ENCODE data around the gene ATP1B2. TPM values are rescaled to one million over a fixed set of nuclear protein-coding genes. Genes with fewer than 3 reads are reported as not detected.

ATP1B2 gene
- total and polyA plus RNA-seq, 7 donors = 0.60 to 4.2 (median 1.3) TPM; not detected in 1

- DNase-seq = no peak
- TF ChIP-seq EP300 (IDR thresholded peaks at IDR 0.05) (no peak), CTCF (IDR thresholded peaks at IDR 0.05) (no peak), POLR2AphosphoS5 (IDR thresholded peaks at IDR 0.05) (no peak), POLR2A (IDR thresholded peaks at IDR 0.05) (no peak)
- H3K4me1 ChIP-seq = peaks cover 0 to 24% (median 17%) of the 10 kb centered on the region in 4 donors
- no peaks in the 10 kb centered on the region for H3K9me3 ChIP-seq
- H3K4me3 ChIP-seq = no peak overlapping the region
- H3K27ac ChIP-seq = no peak overlapping the region
- WGBS, 2 donors = 84 to 88% methylated on average over 3 of the region's 3 CpGs
- peaks cover 0 to 11% (median 3%) of the 10 kb centered on the region in 4 donors for H3K36me3 ChIP-seq
- peaks cover 29 to 99% (median 83%) of the 10 kb centered on the region in 3 donors for H3K27me3 ChIP-seq
- intact Hi-C loops (cut with DNase I) = no loop called here
Observed at GRCh38 chr17:7706631-7707354, 56.1 kb downstream of the ATP1B2 start.

Other genes with a start within 250 kb of the ATP1B2 start
- gene TMEM256, start 246.8 kb upstream of the ATP1B2 start, total RNA-seq = 100 to 1,000 TPM in 2 of 4 donors, 10 to 100 TPM in 2; 19.0 to 152 (median 99.7) TPM
- 100 to 1,000 TPM; 150 to 357 (median 235) TPM for gene TMEM256, start 246.8 kb upstream of the ATP1B2 start, polyA plus RNA-seq
- gene NLGN2, start 243.1 kb upstream of the ATP1B2 start, total RNA-seq = 10 to 100 TPM in 2 of 4 donors, 1 to 10 TPM in 2; 6.8 to 18.8 (median 10.4) TPM
- 1 to 10 TPM in 1 of 3 donors, under 1 TPM in 2; 0.60 to 8.9 (median 0.69) TPM for gene NLGN2, start 243.1 kb upstream of the ATP1B2 start, polyA plus RNA-seq
- not detected for gene SPEM1, start 230.6 kb upstream of the ATP1B2 start, total RNA-seq
- gene SPEM1, start 230.6 kb upstream of the ATP1B2 start, polyA plus RNA-seq = not detected
- not detected for gene SPEM2, start 225.3 kb upstream of the ATP1B2 start, total RNA-seq
- not detected for gene SPEM2, start 225.3 kb upstream of the ATP1B2 start, polyA plus RNA-seq
- gene SPEM3, start 222.1 kb upstream of the ATP1B2 start, total RNA-seq = not detected
- gene SPEM3, start 222.1 kb upstream of the ATP1B2 start, polyA plus RNA-seq = not detected
- 1 to 10 TPM; 1.2 to 2.5 (median 1.6) TPM for gene TMEM102, start 215.5 kb upstream of the ATP1B2 start, total RNA-seq
- 10 to 100 TPM in 1 of 3 donors, 1 to 10 TPM in 2; 6.6 to 14.5 (median 8.1) TPM for gene TMEM102, start 215.5 kb upstream of the ATP1B2 start, polyA plus RNA-seq
- under 1 TPM in 1 of 4 donors, not detected in 3; 0.36 TPM for gene FGF11, start 211.4 kb upstream of the ATP1B2 start, total RNA-seq
- 1 to 10 TPM in 1 of 3 donors, under 1 TPM in 1, not detected in 1; 0.69 to 2.8 TPM for gene FGF11, start 211.4 kb upstream of the ATP1B2 start, polyA plus RNA-seq
- 1 to 10 TPM; 4.2 to 8.1 (median 6.5) TPM for gene CHRNB1, start 205.9 kb upstream of the ATP1B2 start, total RNA-seq
- 10 to 100 TPM in 2 of 3 donors, 1 to 10 TPM in 1; 7.2 to 13.2 (median 11.2) TPM for gene CHRNB1, start 205.9 kb upstream of the ATP1B2 start, polyA plus RNA-seq
- gene ZBTB4, start 171.3 kb upstream of the ATP1B2 start, total RNA-seq = 10 to 100 TPM; 42.5 to 56.5 (median 45.3) TPM
- 10 to 100 TPM in 2 of 3 donors, 1 to 10 TPM in 1; 5.5 to 19.6 (median 12.0) TPM for gene ZBTB4, start 171.3 kb upstream of the ATP1B2 start, polyA plus RNA-seq
- not detected for gene SLC35G6, start 169.5 kb upstream of the ATP1B2 start, total RNA-seq
- not detected for gene SLC35G6, start 169.5 kb upstream of the ATP1B2 start, polyA plus RNA-seq
- gene POLR2A, start 166.6 kb upstream of the ATP1B2 start, total RNA-seq = 10 to 100 TPM; 30.1 to 43.2 (median 36.5) TPM
- gene POLR2A, start 166.6 kb upstream of the ATP1B2 start, polyA plus RNA-seq = 10 to 100 TPM in 2 of 3 donors, 1 to 10 TPM in 1; 7.2 to 51.1 (median 11.3) TPM
- 100 to 1,000 TPM in 2 of 4 donors, 10 to 100 TPM in 2; 60.1 to 122 (median 91.8) TPM for gene TNFSF12, start 101.9 kb upstream of the ATP1B2 start, total RNA-seq
- gene TNFSF12, start 101.9 kb upstream of the ATP1B2 start, polyA plus RNA-seq = 10 to 100 TPM; 18.0 to 45.0 (median 26.1) TPM
- 10 to 100 TPM; 20.2 to 41.0 (median 24.5) TPM for gene TNFSF13, start 92.2 kb upstream of the ATP1B2 start, total RNA-seq
- gene TNFSF13, start 92.2 kb upstream of the ATP1B2 start, polyA plus RNA-seq = 100 to 1,000 TPM in 1 of 3 donors, 10 to 100 TPM in 2; 15.6 to 108 (median 21.0) TPM
- 10 to 100 TPM; 73.5 to 91.1 (median 81.1) TPM for gene SENP3, start 89.0 kb upstream of the ATP1B2 start, total RNA-seq
- 10 to 100 TPM; 28.2 to 55.4 (median 35.6) TPM for gene SENP3, start 89.0 kb upstream of the ATP1B2 start, polyA plus RNA-seq
- 10 to 100 TPM; 24.6 to 56.4 (median 37.0) TPM for gene CD68, start 71.3 kb upstream of the ATP1B2 start, total RNA-seq
- gene CD68, start 71.3 kb upstream of the ATP1B2 start, polyA plus RNA-seq = 100 to 1,000 TPM in 2 of 3 donors, 10 to 100 TPM in 1; 58.3 to 161 (median 118) TPM
- 10 to 100 TPM; 38.5 to 67.1 (median 50.8) TPM for gene MPDU1, start 67.1 kb upstream of the ATP1B2 start, total RNA-seq
- 100 to 1,000 TPM in 1 of 3 donors, 10 to 100 TPM in 2; 38.4 to 121 (median 45.3) TPM for gene MPDU1, start 67.1 kb upstream of the ATP1B2 start, polyA plus RNA-seq
- 10 to 100 TPM in 2 of 4 donors, 1 to 10 TPM in 2; 2.5 to 15.3 (median 10.5) TPM for gene SOX15, start 60.8 kb upstream of the ATP1B2 start, total RNA-seq
- gene SOX15, start 60.8 kb upstream of the ATP1B2 start, polyA plus RNA-seq = 1 to 10 TPM in 2 of 3 donors, not detected in 1; 1.2 TPM
- 10 to 100 TPM; 33.8 to 35.5 (median 34.6) TPM for gene FXR2, start 36.0 kb upstream of the ATP1B2 start, total RNA-seq
- 10 to 100 TPM; 21.3 to 27.4 (median 21.6) TPM for gene FXR2, start 36.0 kb upstream of the ATP1B2 start, polyA plus RNA-seq
- gene SAT2, start 23.1 kb upstream of the ATP1B2 start, total RNA-seq = 100 to 1,000 TPM in 2 of 4 donors, 10 to 100 TPM in 2; 72.9 to 116 (median 99.2) TPM
- 100 to 1,000 TPM in 2 of 3 donors, 10 to 100 TPM in 1; 96.9 to 115 (median 107) TPM for gene SAT2, start 23.1 kb upstream of the ATP1B2 start, polyA plus RNA-seq
- gene SHBG, start 20.8 kb upstream of the ATP1B2 start, total RNA-seq = not detected
- 1 to 10 TPM in 1 of 3 donors, under 1 TPM in 1, not detected in 1; 0.34 to 1.2 TPM for gene SHBG, start 20.8 kb upstream of the ATP1B2 start, polyA plus RNA-seq
- 10 to 100 TPM; 14.0 to 31.5 (median 15.9) TPM for gene TP53, start 36.6 kb downstream of the ATP1B2 start, total RNA-seq
- 10 to 100 TPM; 14.4 to 45.3 (median 16.2) TPM for gene TP53, start 36.6 kb downstream of the ATP1B2 start, polyA plus RNA-seq
- 10 to 100 TPM in 1 of 4 donors, 1 to 10 TPM in 3; 3.9 to 16.3 (median 4.8) TPM for gene WRAP53, start 37.6 kb downstream of the ATP1B2 start, total RNA-seq
- 10 to 100 TPM in 1 of 3 donors, 1 to 10 TPM in 2; 3.6 to 15.5 (median 7.6) TPM for gene WRAP53, start 37.6 kb downstream of the ATP1B2 start, polyA plus RNA-seq
- gene EFNB3, start 54.3 kb downstream of the ATP1B2 start, total RNA-seq = under 1 TPM; 0.28 to 0.71 (median 0.44) TPM
- gene EFNB3, start 54.3 kb downstream of the ATP1B2 start, polyA plus RNA-seq = 1 to 10 TPM in 1 of 3 donors, not detected in 2; 1.0 TPM
- gene DNAH2, start 66.8 kb downstream of the ATP1B2 start, total RNA-seq = under 1 TPM in 3 of 4 donors, not detected in 1; under 0.01 to 0.36 (median 0.28) TPM
- gene DNAH2, start 66.8 kb downstream of the ATP1B2 start, polyA plus RNA-seq = under 1 TPM in 1 of 3 donors, not detected in 2; 0.32 TPM
- 10 to 100 TPM in 1 of 4 donors, 1 to 10 TPM in 3; 6.1 to 11.6 (median 8.5) TPM for gene KDM6B, start 183.3 kb downstream of the ATP1B2 start, total RNA-seq
- 10 to 100 TPM in 1 of 3 donors, 1 to 10 TPM in 2; 5.5 to 19.4 (median 6.0) TPM for gene KDM6B, start 183.3 kb downstream of the ATP1B2 start, polyA plus RNA-seq
- gene TMEM88, start 204.1 kb downstream of the ATP1B2 start, total RNA-seq = 10 to 100 TPM in 3 of 4 donors, 1 to 10 TPM in 1; 6.8 to 19.9 (median 10.5) TPM
- gene TMEM88, start 204.1 kb downstream of the ATP1B2 start, polyA plus RNA-seq = 10 to 100 TPM in 1 of 3 donors, 1 to 10 TPM in 2; 2.4 to 11.4 (median 9.0) TPM
- gene NAA38, start 206.6 kb downstream of the ATP1B2 start, total RNA-seq = 100 to 1,000 TPM in 3 of 4 donors, 10 to 100 TPM in 1; 92.4 to 206 (median 106) TPM
- 100 to 1,000 TPM in 2 of 3 donors, 10 to 100 TPM in 1; 99.4 to 148 (median 138) TPM for gene NAA38, start 206.6 kb downstream of the ATP1B2 start, polyA plus RNA-seq
- 10 to 100 TPM in 2 of 4 donors, 1 to 10 TPM in 2; 7.1 to 14.4 (median 10.7) TPM for gene CYB5D1, start 207.1 kb downstream of the ATP1B2 start, total RNA-seq
- 1 to 10 TPM; 4.2 to 8.6 (median 4.6) TPM for gene CYB5D1, start 207.1 kb downstream of the ATP1B2 start, polyA plus RNA-seq
- 100 to 1,000 TPM in 3 of 4 donors, 10 to 100 TPM in 1; 97.2 to 147 (median 117) TPM for gene CHD3, start 237.9 kb downstream of the ATP1B2 start, total RNA-seq
- 10 to 100 TPM; 33.8 to 88.9 (median 47.4) TPM for gene CHD3, start 237.9 kb downstream of the ATP1B2 start, polyA plus RNA-seq

Data from sigmoid colon (tissue), 7 donors.